ELF-1 (cell line): ENCODE results near the gene ABCA3.

ENCODE experiments used
- DNase-seq: peaks from one replicate; pipeline ENCODE4 v3.0.0-alpha.2; 2016; ENCODE audit warnings: low read depth, low spot score

The ABCA3 gene

DNA sequence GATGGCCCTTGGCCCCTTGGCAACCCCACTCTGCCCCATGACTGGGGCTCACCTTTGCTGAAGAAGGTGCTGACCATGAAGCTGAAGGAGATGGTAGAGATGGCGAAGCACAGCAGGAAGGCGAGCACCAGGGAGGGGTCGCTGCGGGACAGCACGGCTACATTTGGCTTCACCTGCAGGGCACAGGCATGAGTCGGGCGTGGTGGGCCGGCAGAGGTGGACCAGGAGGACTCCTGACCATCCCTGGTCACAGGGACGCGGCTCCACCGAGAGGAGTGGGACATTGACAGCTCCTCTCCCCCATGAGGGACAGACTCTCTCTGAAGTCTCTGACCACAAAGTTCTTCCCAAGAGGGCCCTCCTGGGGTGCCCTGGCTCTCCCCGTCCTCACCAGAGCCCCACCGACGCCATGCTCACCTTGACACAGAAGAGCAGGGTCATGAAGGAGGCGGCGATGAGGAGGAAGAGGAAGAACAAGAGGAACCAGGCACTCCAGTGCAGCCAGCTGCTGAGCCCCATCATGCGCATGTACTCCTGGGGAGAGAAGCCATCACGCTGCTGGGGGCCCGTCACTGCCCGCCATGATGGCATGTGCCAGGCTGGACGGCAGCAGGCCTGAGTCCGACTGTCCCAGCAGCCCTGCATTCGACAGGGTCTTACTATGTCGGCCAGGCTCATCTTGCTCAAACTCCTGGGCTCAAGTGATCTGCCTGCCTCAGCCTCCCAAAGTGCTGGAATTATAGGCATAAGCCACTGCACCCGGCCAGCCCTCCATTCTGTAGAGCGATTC is 23.1 kb downstream of the ABCA3 start:
- DNase-seq, result no peak

DNA sequence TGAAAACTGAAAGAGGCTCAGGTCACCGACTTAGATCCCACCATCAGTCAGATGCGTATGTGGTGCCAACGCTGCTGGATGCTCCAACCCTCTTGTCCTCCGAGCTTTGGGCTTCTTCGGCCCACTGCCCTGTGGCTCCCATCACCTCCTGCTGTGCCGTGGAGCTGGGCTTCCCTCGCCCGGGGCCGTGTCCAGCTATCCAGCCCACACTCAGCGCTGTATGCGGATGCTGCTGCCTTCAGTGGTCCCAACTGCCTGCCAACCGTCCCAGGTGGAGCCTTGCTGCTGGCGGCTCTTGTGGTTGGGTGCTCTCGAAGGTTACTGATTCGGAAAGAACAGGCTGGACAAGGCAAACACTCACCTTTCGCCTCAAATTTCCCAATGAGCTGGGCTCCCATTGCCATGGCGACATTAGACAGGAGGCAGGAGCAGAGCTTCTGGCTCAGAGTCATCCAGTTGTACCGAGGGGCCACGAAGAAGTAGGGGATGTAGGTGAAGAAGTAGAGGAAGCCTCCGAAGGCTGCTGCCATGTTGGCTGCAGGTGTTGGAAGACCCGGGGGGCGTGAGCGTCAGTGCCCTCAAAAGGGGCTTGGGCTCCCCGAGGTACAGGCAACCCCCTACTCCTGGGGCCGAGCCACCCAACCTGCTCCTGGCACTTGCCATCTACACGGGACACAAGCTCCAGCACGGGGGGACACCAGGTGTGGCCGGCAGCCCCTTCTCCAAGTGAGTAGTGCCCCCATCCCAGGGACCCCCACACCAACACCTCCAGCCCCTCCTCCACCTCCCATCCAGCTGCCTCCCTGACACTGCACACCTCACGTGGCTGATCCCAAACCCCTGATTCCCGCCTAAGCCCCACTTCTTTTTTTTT is 32.2 kb downstream of the ABCA3 start:
- DNase-seq, result no peak

DNA sequence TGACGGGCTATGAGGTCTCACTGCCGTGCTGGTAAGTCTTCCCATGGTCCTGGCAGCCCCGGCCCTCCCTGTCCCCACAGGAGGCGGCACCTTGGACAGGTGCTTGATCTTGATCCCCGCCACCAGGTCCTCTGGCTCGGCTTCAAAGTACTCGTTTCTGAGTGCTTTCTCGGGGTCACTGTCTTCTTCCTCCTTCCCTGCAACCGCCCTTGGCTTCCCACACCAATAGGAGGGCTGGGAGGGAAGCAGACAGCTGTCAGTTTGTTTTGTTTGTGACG is 40.7 kb downstream of the ABCA3 start:
- no peak for DNase-seq

DNA sequence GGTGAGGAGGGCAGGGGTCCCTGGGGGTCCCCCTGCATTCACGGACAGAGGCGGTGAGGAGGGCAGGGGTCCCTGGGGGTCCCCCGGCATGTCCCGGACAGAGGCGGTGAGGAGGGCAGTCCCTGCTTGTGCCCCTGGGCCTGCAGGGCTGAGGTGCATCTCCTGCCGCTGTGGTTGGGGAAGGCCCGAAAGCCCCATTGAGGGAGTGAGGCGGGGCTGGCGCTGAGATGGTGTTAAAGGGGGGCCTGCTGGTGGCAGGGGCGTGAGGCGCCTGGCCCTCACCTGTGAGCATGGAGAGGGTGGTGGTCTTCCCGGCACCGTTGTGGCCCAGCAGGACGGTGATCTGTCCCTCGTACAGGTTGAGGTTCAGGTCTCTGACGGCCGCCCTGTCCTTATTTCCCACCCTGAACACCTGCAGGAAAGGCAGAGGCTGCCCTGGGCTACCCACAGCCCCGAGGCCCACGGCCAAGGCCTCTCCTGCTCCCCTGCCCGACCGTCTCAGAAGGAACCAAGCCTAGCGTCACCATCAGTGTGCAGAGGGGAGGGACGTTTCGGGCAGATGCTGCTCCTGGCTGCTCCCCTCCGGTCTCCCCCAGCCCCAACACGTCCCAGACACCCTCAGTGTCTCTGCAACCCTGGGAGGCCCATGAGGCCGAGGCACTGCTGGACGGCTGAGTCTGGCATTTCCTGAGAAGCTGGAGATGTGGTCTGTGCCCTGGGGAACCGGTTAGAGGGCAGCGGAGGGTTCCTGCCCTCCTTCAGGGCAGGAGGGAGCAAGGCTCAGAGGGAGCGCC is 41.2 kb downstream of the ABCA3 start:
- no peak for DNase-seq

DNA sequence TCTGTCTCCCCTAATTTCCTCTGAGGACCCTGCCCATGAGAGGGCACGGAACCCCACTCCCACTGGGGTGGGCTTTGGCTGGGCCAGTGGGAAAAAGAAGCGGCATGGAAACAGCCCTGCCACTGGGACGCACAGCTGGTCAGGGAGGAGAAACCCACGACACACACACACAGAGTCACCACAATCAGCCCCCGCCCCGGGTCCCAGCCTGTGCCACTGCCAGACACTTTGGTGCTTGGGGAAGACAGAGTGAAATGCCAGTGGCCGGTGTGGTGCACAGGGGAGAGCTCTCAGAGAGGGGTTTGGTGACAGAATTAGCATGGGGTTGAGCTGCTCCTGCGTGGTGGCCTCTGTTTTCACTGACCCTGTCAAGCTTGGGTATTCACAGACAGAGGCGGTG is 41.9 kb downstream of the ABCA3 start:
- no peak for DNase-seq

DNA sequence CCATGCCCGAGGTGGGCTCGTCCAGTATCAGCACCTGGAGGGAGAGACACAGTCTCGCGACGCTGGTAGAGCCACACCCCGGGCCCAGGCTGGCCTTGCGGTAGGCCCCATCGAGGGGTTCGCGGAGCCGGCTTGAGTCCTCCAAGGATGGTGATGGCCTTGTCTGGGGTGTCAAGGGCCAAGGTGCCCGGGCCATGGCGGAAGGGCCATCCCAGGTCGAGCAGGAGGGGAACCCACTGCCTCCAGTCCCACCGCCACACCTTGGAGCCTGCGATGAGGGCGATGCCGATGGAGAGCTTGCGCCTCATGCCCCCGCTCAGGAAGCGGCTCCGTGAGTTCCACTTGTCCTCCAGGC is 43.0 kb downstream of the ABCA3 start:
- DNase-seq, result no peak

DNA sequence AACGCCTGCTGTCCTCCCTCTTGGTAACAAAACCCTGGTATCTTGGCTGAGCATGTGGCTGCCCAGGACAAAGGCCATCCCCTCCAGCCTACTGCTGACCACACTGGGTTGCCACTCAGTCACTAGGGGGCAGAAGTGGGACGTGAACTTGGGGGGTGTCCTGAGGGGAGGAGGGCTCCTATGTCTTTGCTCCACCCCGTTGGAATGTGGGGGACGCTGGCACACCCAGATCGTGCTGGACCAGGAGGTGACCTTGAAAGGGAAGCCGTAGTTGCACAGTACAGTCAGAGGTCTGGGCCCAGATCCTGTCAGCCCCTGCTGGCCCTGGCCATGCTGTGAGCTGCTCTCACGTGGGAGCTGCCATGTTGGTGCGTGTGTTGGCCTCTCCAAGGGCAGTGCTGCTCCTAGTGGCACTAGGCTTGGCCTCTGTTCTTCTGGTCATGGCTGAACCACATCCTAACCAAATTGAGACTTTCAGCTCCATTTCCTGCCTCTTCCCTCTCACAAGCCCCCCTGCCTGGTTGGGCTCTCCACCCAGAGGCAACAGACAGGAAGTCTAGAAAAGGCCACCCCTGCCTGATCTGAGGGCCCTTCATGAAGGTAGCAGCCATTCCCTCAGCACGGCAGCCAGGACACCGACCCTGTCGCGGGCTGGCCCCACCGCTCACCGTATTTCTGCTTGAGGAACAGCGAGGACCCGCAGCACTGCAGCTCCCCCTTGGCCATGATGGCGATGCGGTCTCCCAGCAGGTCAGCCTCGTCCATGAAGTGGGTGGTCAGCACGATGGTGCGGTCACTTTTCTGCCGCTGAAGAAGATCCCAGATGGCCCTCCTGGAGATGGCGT is 43.6 kb downstream of the ABCA3 start:
- DNase-seq, result peak; percentile 36

DNA sequence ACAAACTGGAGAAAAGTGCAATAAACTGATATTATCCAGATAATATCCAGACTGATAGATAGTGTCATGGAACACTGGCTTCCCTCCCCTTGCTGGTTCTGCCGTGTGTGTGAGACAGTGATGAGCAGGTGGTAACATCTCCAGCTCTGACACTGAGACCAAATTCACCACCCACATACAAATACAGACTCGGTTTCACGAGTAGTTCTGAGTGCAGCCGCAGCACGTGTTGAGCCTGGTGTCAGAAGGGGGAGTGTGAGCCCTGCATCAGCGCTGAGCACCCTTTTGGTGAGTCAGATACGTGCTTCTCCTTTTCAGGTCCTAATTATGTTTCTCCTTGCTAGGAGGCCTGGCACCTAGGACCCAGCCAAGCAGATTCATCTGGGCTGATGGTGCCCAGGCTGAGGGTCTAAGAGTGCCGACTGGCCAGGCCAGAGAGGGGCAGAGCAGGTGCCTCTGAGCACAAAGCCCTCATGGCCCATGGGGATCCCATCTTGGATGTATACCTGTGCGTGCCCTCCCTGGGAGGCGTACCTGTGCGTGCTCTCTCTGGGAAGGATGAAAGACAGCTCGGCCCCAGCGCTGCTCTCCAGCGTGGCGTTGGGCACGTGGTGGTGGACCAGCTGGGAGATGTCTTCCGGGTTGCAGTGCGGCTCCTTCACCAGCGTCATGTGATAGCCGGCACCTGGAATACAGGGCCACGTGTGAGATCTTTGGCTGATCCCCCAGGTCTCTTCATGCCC is 45.3 kb downstream of the ABCA3 start:
- DNase-seq, result no peak

DNA sequence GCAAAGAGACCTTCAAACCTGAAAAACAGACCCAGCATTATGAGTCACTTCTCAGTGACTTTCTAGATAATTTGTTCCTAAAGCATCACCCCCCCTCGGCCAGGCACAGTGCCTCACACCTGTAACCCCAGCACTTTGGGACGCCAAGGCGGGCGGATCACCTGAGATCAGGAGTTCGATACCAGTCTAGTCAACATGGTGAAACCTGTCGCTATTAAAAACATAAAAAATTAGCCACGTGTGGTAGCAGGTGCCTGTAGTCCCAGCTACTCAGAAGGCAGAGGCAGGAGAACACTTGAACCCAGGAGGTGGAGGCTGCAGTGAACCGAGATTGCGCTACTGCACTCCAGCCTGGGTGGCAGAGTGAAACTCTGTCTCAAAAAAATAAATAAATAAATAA is 48.3 kb downstream of the ABCA3 start:
- no peak for DNase-seq

DNA sequence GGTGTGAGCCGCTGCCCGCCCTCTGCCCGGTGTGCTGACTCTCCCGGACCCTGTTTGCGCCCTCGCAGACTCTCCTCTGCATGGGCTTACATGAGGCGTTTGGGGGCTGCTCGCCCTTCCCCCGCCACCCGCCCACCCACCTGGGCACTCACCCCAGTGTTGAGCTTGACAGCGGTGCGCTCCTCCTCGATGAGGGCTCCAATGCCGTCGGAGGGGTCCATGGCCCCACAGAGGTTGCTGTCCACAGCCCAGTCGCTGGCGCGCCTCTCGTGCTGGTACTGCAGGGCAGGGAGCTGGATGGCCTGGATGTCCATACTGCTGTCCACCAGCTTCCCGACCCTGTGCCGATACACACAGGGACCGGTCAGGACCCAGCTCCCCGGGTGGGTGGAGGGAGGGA is 51.2 kb downstream of the ABCA3 start:
- DNase-seq, result no peak

DNA sequence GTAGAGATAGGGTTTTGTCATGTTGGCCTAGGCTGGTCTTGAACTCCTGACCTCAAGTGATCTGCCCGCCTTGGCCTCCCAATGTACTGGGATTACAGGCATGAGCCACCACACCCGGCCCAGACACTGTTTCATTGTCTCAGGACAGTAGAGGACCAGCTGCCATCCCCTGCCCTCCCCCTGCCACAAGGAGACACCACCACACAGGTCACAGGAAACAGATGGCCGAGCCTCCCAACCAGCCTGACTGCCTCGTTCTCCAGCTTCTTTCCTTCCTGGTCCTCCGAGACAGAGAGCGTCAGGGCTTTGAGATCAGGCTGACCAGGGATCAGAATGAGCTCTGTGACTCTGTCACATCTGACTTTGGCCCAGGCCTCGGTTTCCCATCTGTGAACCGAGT is 51.8 kb downstream of the ABCA3 start:
- no peak for DNase-seq

DNA sequence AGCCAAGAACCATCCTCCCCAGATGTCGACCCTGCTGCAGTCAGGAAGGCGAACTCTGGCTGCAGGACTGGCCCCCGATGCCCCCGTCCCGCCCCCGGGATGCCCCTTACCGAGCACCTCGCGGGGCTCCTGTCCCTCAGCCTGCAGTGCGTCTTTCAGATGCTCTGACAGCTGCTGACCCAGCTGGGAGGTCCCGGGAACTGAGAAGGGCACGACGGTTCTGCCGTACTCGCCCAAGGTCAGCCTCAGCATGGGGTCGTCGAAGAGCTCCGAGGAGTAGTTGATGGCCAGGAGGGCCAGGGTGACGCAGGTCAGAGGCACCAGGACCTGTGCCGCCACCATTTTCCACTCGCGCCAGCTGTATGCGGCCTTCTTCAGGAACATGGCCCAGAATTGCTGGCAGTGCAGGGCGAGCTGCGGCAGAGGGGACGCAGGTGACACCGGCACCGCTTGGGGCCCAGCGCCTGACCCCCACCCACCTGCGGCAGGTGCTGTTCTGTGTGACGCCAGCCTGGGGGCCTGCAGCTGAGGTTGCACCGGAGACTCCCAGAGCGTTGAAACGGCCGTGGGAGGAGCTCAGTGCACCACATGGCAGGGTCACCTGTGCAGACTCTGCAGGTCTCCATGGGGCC is 52.5 kb downstream of the ABCA3 start:
- no peak for DNase-seq

DNA sequence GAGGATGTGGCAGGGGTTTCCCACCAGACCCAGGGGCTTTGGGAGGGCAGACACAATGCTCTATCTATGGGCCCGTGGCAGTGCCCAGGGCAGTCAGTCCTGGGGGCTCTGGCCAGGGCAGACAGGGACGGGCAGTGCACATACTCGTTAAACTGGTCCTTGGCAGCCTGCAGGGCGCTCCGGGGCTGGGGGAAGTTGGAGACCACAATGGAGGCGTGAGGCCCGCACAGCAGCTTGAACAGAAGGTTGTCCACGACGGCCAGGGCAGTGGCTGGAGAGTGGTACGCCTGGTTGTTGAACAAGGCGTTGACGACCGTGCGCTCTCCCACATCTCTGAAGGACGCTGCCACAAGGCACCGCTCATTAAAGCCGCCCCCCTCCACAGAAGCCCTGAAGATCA is 54.0 kb downstream of the ABCA3 start:
- DNase-seq, result no peak

DNA sequence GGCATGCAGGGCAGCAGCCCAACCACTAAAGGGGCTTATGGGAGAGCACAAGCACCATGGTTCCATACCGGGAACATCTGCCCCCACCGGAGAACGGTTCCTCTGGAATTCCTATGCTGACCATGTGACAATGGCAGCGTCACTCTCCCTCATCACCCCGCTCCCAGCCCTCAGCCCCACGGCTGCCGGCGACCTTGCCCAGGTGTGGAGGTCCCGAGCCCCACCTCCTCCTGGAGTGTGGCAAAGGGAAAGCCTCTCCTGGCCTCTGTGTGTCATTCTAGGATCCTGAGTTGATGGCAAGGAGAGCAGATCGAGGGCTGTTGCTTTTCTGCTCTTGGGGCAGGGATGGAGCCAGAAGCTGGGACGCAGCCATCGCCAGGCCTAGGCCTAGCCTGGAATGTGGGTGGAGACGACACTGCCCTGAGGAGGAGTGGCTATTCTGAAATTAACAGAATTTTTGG is 54.8 kb downstream of the ABCA3 start:
- peak; percentile 19 for DNase-seq

DNA sequence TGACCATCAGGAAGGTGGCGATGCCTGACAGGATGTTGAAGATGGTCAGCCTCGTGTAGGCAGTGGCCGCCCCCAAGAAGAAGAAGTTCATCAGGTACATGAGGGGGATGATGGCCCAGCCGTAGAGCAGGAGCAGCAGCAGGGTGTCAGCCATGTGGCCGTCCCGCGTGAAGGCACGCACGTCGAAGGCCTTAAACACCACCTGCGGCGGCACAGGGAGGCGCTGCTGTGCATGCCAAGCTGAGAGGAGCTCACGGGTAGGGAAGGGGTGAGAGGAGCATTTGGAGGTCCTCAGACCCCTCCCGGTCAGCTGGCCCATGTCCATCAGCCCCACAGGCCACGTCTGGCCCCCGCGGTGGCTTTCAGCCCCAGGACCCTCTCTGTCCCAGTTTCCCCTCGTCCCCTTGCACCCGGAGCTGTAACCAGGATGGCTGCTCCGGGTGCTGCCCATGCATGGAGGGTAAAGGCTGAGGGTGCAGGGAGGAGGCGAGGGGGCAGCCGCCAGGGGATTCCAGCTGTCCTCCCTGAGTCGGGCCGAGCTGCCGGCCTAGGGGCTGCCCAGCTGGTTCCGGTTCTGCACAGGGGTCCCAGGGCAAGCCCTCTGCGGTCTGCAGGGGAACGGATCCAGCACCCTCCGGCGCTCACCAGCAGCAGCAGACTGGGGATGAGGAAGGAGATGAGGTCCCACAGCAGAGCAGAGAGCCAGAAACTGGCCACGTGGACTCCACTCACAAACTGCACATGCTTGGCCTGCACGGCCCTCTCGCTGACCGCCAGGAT is 55.5 kb downstream of the ABCA3 start:
- no peak for DNase-seq

DNA sequence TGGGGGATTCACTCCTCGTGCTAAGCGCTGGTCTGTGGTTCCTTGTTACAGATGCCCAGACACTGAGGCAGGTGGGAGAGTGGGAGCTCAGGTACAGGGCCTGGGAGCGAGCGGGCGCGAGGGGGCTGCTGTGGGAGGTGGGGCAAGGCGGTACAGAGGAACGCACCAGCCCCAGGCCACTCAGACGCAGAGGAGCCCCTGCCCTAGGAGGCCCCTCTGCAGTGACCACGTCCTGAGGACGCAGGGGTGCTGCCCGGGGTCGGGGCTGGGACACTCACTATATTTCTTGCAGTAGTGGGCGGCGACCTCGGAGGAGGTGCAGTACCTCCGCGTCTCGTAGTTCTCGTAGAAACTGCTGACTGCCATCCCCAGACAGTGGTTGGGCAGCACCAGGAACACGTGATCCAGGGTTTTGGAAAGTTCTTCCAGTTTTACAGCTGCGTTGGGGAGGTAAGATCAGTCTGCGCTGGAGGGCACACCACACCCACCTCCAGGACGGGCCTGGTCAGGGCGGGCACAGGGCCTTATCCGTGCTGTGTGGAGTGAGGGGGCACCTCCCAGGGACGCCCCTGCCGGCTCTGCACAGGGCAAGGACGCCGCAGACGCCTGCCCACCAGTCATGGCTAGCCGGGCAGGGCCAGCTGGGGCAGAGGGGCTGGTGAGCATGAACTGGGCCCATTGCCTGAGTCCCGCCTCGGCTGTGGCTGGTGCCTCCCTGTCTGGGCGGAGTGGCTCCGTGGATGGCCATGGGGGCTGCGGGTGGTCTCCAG is 56.3 kb downstream of the ABCA3 start:
- no peak for DNase-seq

DNA sequence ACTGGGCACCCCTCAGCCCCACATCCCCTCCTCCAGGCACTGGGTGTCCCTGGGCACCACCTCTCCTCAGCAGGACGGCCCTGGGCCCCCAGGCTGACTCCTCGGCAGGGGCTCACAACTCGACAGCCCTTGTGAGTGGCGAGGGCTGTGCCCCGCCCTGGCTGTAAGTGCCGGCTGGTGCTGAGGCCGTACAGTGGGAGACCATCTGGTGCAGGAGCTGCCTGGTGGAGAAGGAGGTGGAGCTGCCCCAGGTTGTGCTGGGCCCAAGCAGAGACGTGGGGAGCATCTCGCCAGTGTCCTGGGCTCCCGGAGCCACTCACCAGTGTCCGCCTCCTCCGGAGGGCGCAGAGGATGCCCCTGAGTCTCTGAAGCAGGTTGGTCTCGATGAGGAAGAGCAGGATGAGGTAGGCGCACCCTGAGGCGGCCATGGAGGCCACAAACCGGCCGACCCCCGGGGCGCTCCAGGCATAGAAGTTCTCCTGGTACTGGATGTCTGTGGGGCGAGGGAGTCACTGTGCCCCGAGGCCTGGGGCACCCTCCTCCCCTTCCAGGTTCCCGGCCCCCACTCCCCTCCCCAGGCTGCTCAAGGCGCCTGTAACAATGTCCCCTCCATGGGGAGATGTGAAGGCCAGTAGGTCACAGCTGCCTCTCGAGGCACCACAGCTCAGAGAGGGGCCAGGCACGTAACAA is 57.5 kb downstream of the ABCA3 start:
- DNase-seq, result no peak

DNA sequence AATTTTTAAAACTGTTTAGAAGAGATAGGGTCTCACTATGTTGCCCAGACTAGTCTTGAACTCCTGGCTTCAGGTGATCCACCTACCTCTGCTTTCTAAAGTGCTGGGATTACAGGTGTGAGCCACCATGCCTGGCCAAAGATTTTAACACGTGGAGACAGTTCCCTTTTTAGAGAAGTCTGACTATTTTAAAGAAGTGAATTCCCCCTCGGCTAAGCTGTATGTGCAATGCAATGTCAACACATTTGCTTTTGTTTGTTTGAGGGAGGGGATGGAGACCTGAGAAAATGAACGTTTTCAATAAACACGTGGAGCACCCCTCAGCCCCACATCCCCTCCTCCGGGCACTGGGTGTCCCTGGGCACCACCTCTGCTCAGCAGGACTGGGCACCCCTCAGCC is 58.3 kb downstream of the ABCA3 start:
- no peak for DNase-seq
